Measurements from ENCODE around the gene UBXN1. TPM values are rescaled to one million over a fixed set of nuclear protein-coding genes. Genes with fewer than 3 reads are reported as not detected.
A peak's percentile ranks its signal among the peaks of the same experiment; 100 is the strongest.

The UBXN1 gene
- total RNA-seq, 1 donor from 2014 or later, result 81.6 TPM

DNA sequence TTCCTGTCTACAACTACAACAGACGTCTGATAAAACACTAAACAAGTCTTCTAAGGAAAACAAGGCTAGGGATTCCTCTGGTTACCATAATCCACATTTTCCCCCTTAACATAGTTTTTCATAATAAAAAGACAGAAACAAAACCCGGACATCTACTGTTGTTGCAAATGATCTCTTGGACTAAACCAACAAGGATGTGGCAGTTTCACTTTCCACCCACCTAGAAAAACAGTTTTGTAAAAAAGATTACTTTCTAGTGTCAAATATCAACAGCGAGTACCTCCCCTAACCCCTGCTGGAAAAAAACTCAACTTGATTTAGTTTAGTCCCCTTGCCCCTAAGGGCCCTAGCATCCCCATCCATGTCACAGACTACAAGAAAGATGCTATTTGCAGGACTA is 34.0 kb upstream of the UBXN1 start:
- TF ChIP-seq, protein P1, sequence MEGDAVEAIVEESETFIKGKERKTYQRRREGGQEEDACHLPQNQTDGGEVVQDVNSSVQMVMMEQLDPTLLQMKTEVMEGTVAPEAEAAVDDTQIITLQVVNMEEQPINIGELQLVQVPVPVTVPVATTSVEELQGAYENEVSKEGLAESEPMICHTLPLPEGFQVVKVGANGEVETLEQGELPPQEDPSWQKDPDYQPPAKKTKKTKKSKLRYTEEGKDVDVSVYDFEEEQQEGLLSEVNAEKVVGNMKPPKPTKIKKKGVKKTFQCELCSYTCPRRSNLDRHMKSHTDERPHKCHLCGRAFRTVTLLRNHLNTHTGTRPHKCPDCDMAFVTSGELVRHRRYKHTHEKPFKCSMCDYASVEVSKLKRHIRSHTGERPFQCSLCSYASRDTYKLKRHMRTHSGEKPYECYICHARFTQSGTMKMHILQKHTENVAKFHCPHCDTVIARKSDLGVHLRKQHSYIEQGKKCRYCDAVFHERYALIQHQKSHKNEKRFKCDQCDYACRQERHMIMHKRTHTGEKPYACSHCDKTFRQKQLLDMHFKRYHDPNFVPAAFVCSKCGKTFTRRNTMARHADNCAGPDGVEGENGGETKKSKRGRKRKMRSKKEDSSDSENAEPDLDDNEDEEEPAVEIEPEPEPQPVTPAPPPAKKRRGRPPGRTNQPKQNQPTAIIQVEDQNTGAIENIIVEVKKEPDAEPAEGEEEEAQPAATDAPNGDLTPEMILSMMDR (IDR thresholded peaks at IDR 0.05), result no peak
- Mint-ChIP-seq H3K27me3 (ENCODE audit: low read depth) (no peaks in the 10 kb centered on the region), H3K27ac (ENCODE audit: unreplicated experiment) (peak overlapping the region; percentile 30), H3K36me3 (ENCODE audit: low read depth) (peaks cover 34% of the 10 kb centered on the region), H3K9me3 (ENCODE audit: low read depth) (no peaks in the 10 kb centered on the region), H3K4me1 (ENCODE audit: low read depth) (peaks cover 25% of the 10 kb centered on the region), H3K4me3 (ENCODE audit: unreplicated experiment) (no peak overlapping the region)
- DNase-seq (ENCODE audit: low spot score), result no peak

DNA sequence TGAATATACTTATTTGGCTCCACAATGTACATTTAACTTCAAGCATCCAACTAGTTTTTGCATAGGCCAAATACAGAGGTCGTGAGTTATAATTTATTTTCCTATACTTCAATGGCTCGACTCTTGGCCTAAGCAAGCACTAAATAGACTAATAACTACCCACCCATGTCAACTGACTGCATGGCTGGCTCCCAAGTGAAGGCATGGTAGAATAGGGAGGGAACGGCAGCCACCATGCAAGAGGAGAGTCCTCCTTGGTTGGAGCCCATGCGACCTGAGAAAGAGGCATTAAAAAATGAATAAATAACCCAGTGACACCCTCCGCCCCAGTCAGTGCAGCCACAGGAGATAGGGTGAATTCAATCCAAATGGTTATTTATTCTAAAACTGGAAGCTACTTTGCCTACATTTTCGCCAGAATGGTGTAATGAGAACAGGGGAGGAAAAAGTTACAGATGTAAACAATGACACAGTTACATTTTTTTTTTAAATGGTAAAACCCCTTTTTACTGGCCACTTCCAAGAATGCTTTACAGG is 33.5 kb upstream of the UBXN1 start:
- no peak for DNase-seq (ENCODE audit: low spot score)
- Mint-ChIP-seq H3K4me1 (ENCODE audit: low read depth) (peaks cover 26% of the 10 kb centered on the region), H3K27ac (ENCODE audit: unreplicated experiment) (peak overlapping the region; percentile 9), H3K9me3 (ENCODE audit: low read depth) (no peaks in the 10 kb centered on the region), H3K4me3 (ENCODE audit: unreplicated experiment) (no peak overlapping the region), H3K27me3 (ENCODE audit: low read depth) (no peaks in the 10 kb centered on the region), H3K36me3 (ENCODE audit: low read depth) (peaks cover 34% of the 10 kb centered on the region)
- TF ChIP-seq, protein P1 (IDR thresholded peaks at IDR 0.05), result no peak

DNA sequence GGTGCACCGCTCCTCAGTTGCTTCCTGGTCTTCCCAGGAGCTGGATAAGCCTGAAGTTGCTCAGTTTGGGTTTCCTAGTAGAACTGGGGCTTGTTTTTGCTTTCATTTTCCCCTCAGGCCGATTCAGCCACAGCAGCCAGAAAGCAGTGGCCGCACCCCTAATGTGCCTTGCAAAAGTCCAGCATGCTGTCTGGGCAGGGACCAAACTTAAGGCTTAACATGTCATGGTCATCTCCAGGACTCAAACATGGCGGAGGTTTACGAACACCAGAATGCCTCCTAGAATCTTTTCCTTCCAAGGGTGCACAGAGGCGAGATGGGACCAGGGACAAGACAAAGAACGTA is 31.1 kb upstream of the UBXN1 start:
- Mint-ChIP-seq H3K4me3 (ENCODE audit: unreplicated experiment) (peak overlapping the region; percentile 87), H3K27me3 (ENCODE audit: low read depth) (no peaks in the 10 kb centered on the region), H3K4me1 (ENCODE audit: low read depth) (peaks cover 42% of the 10 kb centered on the region), H3K27ac (ENCODE audit: unreplicated experiment) (peak overlapping the region; percentile 99), H3K9me3 (ENCODE audit: low read depth) (no peaks in the 10 kb centered on the region), H3K36me3 (ENCODE audit: low read depth) (peaks cover 17% of the 10 kb centered on the region)
- TF ChIP-seq, protein P1 (IDR thresholded peaks at IDR 0.05), result no peak
- no peak for DNase-seq (ENCODE audit: low spot score)

DNA sequence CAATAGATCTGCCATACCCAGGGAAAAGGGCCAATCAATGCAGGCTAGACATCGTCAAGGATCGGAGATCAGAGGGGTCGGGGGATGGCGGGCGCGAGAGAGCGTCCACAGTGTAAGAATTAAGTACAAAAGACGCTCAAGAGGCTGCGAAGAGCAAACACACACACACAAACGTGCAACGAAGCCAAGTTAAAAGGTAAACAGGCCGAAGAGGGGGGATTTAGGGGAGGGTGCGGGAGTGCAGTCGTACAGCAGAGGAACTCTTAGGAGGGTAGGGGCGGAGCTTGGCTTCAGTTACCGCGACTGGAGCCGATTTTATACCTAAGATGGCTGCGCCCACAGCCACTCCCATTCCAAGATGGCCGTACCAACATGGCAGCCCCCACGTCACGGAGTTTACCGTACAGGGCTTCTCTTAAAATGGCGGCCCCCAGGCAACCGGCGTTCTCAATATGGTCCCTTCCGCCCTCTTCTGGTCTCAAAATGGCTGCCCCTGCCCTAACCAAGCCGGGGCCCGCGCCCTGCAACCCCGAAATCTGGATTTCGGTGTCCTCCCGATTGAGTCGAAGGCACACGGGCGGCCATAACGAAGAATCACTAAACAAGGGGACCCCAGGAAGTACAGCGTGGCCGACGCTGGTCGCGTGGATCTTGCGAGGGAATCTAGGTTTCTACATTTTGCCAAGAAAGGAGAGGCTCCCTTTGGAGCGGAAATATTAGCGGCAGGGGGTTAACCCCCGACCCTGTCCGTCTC is 30.6 kb upstream of the UBXN1 start:
- Mint-ChIP-seq H3K27ac (ENCODE audit: unreplicated experiment) (peak overlapping the region; percentile 99), H3K36me3 (ENCODE audit: low read depth) (peaks cover 14% of the 10 kb centered on the region), H3K4me1 (ENCODE audit: low read depth) (peaks cover 42% of the 10 kb centered on the region), H3K27me3 (ENCODE audit: low read depth) (no peaks in the 10 kb centered on the region), H3K4me3 (ENCODE audit: unreplicated experiment) (peak overlapping the region; percentile 87), H3K9me3 (ENCODE audit: low read depth) (no peaks in the 10 kb centered on the region)
- TF ChIP-seq, protein P1 (IDR thresholded peaks at IDR 0.05), result peak; percentile 42
- DNase-seq (ENCODE audit: low spot score), result peak; percentile 98

DNA sequence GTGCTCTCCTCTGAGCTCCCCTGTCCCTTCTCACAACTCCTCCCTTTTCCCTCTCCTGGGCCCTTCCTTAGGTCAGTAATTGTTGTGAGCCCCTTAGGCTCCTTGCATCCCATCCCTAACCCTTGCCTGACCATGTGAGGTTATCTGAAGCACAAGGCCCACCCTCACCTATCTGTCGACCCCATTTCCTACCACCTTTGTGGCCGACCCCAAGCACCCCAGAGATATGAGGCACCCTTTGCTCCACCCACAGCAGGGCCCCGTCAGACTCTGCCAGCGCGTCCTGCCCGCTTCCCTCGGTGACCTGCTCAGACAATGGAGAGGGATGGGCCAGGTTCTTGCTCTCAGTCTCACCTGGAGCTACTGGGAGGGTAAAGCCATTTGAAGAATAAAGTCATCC is 29.9 kb upstream of the UBXN1 start:
- H3K9me3 Mint-ChIP-seq (ENCODE audit: low read depth), result no peaks in the 10 kb centered on the region
- no peak for DNase-seq (ENCODE audit: low spot score)
- H3K36me3 Mint-ChIP-seq (ENCODE audit: low read depth), result peaks cover 12% of the 10 kb centered on the region
- peak overlapping the region; percentile 99 for H3K27ac Mint-ChIP-seq (ENCODE audit: unreplicated experiment)
- peak overlapping the region; percentile 87 for H3K4me3 Mint-ChIP-seq (ENCODE audit: unreplicated experiment)
- TF ChIP-seq, protein P1 (IDR thresholded peaks at IDR 0.05), result no peak
- H3K4me1 Mint-ChIP-seq (ENCODE audit: low read depth), result peaks cover 38% of the 10 kb centered on the region
- H3K27me3 Mint-ChIP-seq (ENCODE audit: low read depth), result no peaks in the 10 kb centered on the region

Measured in chondrocyte (in vitro differentiated cells).